SJSA1 (cell line): ENCODE results near the gene TMEM97. TPM values are rescaled to one million over a fixed set of nuclear protein-coding genes. Genes with fewer than 3 reads are reported as not detected.
"Not testable (repeated sequence)": the region's sequence is repeated elsewhere in the genome, so short reads cannot be mapped to it uniquely, and the experiment has no call there.

Experiments
- DNase-seq, 2 experiments: peaks; one replicate each; pipeline ENCODE4 v3.0.0-alpha.2; 2015 to 2020; ENCODE audit warnings: low spot score in 2 of 2, low read depth in 1 of 2
- H3K27ac ChIP-seq: fragments of 250-450 bp; sonication (Bioruptor Pico); 2 replicates; pipeline ENCODE4 v1.5.1; 2020; ENCODE audit warnings: mild to moderate bottlenecking, moderate library complexity
- H3K27me3 ChIP-seq: fragments of 250-450 bp; sonication (Bioruptor Pico); replicated peaks from 2 replicates; pipeline ENCODE4 v1.5.1; 2020; ENCODE audit warnings: mild to moderate bottlenecking, moderate library complexity
- H3K36me3 ChIP-seq: fragments of 250-450 bp; sonication (Bioruptor Pico); 2 replicates; pipeline ENCODE4 v1.5.1; 2020; ENCODE audit warnings: mild to moderate bottlenecking
- H3K4me1 ChIP-seq: fragments of 250-450 bp; sonication (Bioruptor Pico); replicated peaks from 2 replicates; pipeline ENCODE4 v1.6.1; 2021; ENCODE audit warnings: mild to moderate bottlenecking
- H3K4me3 ChIP-seq: fragments of 250-450 bp; sonication (Bioruptor Pico); 2 replicates; pipeline ENCODE4 v1.5.1; 2020; ENCODE audit warnings: mild to moderate bottlenecking
- H3K9me3 ChIP-seq: fragments of 250-450 bp; sonication (Bioruptor Pico); replicated peaks from 2 replicates; pipeline ENCODE4 v1.5.1; 2020; ENCODE audit warnings: mild to moderate bottlenecking
- total RNA-seq: library from RNA; depleted of rRNA; stranded (reverse); fragments of >200 nt; shearing (Covaris generic); gene quantifications from 2 replicates; pipeline ENCODE4 v1.2.3, GENCODE V29; 2014

TMEM97 gene
- total RNA-seq, 1 experiment from 2014 or later: 61.5 TPM

GRCh38 chr17:28292878-28293277 is 26.1 kb upstream of the TMEM97 start:
- not testable (repeated sequence) for H3K9me3 ChIP-seq, H3K4me3 ChIP-seq, H3K27me3 ChIP-seq, H3K36me3 ChIP-seq, H3K4me1 ChIP-seq, H3K27ac ChIP-seq, DNase-seq

DNA sequence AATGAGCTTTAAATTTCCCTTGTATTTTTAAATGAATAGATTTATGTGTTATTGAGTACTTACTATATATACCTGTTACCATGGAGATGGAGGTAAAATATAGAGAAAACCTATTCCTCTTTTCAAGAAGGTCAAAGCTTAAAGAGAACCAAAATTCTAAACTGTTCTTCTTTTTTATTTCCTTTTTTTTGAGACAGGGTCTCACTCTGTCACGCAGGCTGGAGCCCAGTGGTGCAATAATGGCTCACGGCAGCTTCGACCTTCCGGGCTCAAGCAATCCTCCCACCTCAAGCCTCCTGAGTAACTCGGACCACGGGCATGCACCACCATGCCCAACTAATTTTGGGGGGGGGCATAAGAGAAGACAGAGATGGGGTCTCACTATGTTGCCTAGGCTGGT is 25.0 kb upstream of the TMEM97 start:
- no peak overlapping the region for H3K4me3 ChIP-seq
- DNase-seq: no peak
- H3K36me3 ChIP-seq: no peaks in the 10 kb centered on the region
- H3K4me1 ChIP-seq: no peaks in the 10 kb centered on the region
- no peaks in the 10 kb centered on the region for H3K9me3 ChIP-seq
- H3K27ac ChIP-seq: no peak overlapping the region
- no peaks in the 10 kb centered on the region for H3K27me3 ChIP-seq

DNA sequence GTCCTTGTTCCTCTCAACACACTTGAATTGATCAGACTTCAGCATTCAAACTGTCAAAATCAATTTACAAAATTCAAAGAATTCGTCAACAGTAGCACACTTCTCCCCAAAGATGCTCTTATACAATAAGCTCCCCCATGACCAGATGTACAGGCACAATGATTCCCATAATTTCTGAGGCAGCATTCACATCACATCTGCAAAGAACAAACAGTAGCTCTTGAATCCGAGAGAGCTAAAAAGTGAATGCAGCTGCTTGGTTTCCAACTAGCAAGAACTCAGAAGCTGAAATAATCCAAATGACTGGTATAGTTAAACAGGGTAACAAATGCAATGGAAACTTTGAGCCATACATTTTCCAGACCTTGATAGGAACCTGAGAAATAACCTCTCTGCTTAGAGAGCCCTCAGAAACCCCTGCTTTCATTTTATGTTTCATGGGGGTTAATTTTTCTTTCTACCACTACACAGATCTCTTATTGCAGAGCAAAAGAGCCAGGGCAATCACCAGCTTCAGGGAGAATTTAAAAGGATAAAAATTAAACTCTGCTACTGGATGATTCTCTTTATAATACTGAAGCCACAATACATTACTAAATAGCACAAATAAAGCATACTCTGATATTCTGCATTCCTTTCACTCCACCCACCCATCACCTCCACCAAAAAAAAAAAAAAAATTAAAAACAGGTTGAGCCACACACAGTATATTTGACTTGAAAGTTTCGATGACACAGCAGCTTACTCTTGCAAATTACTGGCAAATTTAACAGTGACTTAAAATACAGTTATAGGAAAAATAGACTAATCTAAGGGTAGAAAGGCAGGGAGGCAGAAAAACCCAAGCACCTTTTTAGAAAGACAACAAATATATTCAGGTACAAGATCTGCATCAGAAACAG is 23.1 kb upstream of the TMEM97 start:
- no peaks in the 10 kb centered on the region for H3K9me3 ChIP-seq
- no peak overlapping the region for H3K4me3 ChIP-seq
- H3K27me3 ChIP-seq: no peaks in the 10 kb centered on the region
- H3K36me3 ChIP-seq: no peaks in the 10 kb centered on the region
- H3K27ac ChIP-seq: no peak overlapping the region
- DNase-seq: no peak
- H3K4me1 ChIP-seq: no peaks in the 10 kb centered on the region

DNA sequence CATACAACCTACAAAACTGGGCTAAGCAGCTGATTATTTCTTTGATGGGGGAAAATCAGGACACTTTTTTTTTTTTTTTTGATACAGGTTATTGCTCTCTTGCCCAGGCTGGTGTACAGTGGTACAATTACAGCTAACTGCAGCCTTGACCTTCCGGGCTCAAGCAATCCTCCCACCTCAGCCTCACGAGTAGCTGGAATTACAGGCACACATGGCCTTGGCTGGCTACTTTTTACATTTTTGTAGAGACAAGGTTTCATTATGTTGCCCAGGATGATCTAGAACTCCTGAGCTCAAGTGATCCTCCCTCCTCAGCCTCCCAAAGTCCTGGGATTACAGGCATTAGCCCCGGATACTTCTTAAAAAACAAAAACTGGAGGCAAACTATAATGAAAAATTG is 20.6 kb upstream of the TMEM97 start:
- no peaks in the 10 kb centered on the region for H3K36me3 ChIP-seq
- no peaks in the 10 kb centered on the region for H3K27me3 ChIP-seq
- H3K27ac ChIP-seq: no peak overlapping the region
- H3K4me3 ChIP-seq: no peak overlapping the region
- DNase-seq: no peak
- no peaks in the 10 kb centered on the region for H3K9me3 ChIP-seq
- no peaks in the 10 kb centered on the region for H3K4me1 ChIP-seq

GRCh38 chr17:28306954-28307401 is 12.0 kb upstream of the TMEM97 start:
- Histone ChIP-seq H3K9me3 (no peaks in the 10 kb centered on the region), H3K27me3 (no peaks in the 10 kb centered on the region; the same call in 1 of the 2 replicates), H3K36me3 (no peaks in the 10 kb centered on the region), H3K27ac (no peak overlapping the region), H3K4me1 (no peaks in the 10 kb centered on the region), H3K4me3 (no peak overlapping the region)
- DNase-seq: no peak

DNA sequence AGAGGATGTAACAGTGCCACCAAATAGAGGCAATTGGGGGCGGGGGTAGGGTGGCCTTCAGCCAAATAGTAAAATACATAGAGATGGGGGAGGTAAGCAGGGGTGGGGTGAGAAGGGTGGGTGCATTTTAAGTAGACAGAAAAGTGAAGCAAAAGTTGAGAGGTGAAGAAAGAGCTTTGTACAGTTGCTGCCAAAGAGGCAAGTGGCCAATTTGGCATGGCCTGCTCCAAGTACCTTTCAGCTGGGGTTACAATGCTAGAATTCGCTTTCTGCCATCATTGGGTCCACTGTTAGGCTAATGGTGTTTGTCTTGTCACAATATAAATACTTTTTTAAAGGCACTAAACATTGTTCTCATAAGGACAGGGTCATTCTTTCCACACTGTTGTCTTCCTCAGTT is 5.2 kb upstream of the TMEM97 start:
- no peaks in the 10 kb centered on the region for H3K36me3 ChIP-seq

DNA sequence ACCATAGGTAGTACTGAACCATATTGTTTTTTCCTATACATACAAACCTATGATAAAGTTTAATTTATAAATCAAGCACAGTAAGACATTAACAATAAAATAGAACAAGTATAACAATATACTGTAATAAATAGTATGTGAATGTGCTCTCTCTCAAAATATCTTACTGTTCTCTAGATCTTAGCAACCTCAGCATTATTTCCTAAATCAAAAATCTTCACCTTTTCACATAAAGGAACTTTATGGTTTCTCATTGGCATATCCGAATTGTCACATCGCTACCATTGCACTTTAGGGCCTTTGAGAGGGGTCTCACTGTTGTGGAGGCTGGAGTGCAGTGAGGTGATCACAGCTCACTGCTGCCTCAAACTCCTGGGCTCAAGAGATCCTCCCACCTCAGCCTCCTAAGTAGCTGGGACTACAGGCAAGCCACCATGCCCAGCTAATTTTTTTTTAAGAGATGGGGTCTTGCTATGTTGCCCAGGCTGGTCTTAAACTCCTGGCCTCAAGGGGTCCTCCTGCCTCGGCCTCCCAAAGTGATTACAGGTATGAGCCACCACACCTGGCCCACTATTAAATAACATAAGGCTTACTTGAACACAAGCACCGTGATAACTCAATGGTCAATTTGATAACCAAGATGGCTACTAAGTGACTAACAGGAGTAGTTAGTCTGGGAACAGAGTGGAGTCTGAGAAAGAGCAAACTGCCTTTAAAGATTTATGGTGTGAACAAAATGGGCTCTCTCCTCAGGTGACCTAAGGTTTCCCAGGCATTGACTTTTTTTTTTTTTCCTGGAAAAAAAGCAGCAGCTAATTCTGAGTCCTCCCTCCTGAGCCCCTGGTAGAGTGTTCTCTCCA is 2.9 kb upstream of the TMEM97 start:
- H3K36me3 ChIP-seq: 0 out of 2 replicates have a peak, but pooled peaks cover 7% of the 10 kb centered on the region
- H3K27me3 ChIP-seq: 0 out of 2 replicates have a peak, but pooled peaks cover 2% of the 10 kb centered on the region
- no peak overlapping the region for H3K27ac ChIP-seq
- peaks cover 20% of the 10 kb centered on the region for H3K4me1 ChIP-seq
- no peak overlapping the region for H3K4me3 ChIP-seq
- DNase-seq: no peak
- no peaks in the 10 kb centered on the region for H3K9me3 ChIP-seq

More for the DNA sequence above, 5.2 kb upstream of the TMEM97 start:
- Histone ChIP-seq H3K27me3 (0 out of 2 replicates have a peak, but pooled peaks cover 2% of the 10 kb centered on the region), H3K9me3 (no peaks in the 10 kb centered on the region), H3K27ac (no peak overlapping the region), H3K4me3 (no peak overlapping the region), H3K4me1 (peaks cover 8% of the 10 kb centered on the region)
- no peak for DNase-seq

DNA sequence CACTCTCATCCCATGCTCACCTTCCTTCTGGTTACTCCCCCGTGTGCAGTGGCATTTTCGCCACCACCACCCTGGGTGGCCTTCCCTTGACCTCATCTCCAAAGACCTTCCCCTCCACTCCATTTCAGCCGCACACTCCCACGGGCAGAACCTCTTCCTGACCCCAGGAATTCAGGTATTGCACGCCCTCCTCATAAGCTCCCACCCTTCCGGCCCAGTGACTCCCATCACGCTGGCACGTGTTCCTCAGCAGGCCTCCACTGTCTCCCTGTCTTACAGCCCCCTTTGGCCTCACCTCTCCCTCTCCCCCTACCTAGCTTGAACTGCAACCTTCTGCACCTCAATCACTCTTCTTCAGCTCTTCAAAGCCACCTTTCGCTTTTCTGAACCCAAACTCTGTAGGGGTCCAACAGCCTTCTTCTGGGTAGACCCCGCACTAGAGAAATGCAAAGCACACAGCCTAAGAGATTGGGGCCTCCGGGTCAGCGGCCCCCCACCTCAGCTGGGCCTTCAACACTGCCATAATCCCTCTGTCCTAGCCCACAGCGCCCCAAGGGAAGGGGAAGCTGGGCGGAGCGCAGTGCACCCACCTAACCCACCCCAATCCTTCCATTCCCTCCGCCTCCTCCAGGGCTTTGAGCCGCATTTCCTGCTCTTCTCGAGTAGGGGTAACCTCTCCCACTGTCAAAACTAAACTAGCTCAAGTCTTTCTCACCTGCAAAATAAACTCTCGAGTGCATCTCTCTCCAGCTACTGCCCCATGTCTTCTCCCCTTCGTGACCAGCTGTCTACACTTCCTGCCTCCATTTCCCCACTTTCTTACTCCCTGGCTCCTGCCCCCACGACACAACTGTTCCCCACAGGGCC is 1.7 kb upstream of the TMEM97 start:
- H3K27ac ChIP-seq: no peak overlapping the region
- H3K9me3 ChIP-seq: no peaks in the 10 kb centered on the region
- 0 out of 2 replicates have a peak, but pooled peaks cover 2% of the 10 kb centered on the region for H3K27me3 ChIP-seq
- H3K4me1 ChIP-seq: peaks cover 20% of the 10 kb centered on the region
- 0 out of 2 replicates have a peak, but pooled peaks cover 7% of the 10 kb centered on the region for H3K36me3 ChIP-seq
- H3K4me3 ChIP-seq: no peak overlapping the region
- no peak for DNase-seq

DNA sequence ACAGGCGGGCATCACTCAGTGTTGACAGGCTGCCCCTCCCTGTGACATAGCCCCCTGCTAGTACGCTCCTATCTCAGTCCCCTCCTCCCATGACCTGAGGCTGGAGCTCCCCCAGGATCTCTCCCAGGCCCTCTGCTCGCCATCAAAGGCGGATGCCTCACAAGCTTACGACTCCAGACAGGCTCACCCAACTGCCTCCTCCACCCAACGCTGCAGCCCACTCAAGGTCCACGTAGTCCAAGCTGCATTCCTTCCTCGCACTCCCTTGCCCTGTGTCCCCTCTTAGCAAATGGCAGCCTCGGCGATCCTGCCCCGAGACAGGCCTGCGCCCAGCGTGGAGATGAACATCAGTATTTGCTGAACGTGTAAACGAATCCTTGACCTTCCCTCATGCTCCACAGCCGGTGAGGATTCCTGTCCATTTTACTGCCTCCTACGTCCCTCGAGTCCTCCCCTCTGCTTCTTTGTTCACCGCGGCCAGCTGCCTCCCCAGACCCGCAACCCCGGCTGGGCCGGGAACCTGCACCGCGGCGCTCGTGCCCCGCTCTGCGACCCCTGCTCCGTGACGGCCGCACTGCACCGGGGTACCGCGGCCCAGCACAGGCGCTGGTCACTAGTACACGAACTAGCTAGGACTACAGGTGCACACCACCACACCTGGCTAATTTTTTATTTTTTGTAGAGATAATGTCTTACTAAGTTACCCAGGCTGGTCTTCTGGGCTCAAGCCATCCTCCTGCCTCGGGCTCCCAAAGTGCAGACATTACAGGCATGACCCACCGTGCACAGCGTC is 838 bp upstream of the TMEM97 start:
- H3K4me3 ChIP-seq: peak overlapping the region; percentile 57
- no peak for DNase-seq
- 0 out of 2 replicates have a peak, but pooled peaks cover 7% of the 10 kb centered on the region for H3K36me3 ChIP-seq
- H3K27me3 ChIP-seq: 0 out of 2 replicates have a peak, but pooled peaks cover 1% of the 10 kb centered on the region
- H3K9me3 ChIP-seq: no peaks in the 10 kb centered on the region
- H3K4me1 ChIP-seq: peaks cover 20% of the 10 kb centered on the region
- H3K27ac ChIP-seq: no peak overlapping the region

- Histone ChIP-seq H3K27ac (0 out of 2 replicates have a peak overlapping the region, but pooled peaks have one; percentile 2), H3K9me3 (no peaks in the 10 kb centered on the region), H3K4me1 (peaks cover 20% of the 10 kb centered on the region), H3K27me3 (no peaks in the 10 kb centered on the region), H3K4me3 (peak overlapping the region; percentile 57), H3K36me3 (0 out of 2 replicates have a peak, but pooled peaks cover 7% of the 10 kb centered on the region)
- DNase-seq: no peak
Observed at GRCh38 chr17:28319598-28319935, 567 bp downstream of the TMEM97 start.

DNA sequence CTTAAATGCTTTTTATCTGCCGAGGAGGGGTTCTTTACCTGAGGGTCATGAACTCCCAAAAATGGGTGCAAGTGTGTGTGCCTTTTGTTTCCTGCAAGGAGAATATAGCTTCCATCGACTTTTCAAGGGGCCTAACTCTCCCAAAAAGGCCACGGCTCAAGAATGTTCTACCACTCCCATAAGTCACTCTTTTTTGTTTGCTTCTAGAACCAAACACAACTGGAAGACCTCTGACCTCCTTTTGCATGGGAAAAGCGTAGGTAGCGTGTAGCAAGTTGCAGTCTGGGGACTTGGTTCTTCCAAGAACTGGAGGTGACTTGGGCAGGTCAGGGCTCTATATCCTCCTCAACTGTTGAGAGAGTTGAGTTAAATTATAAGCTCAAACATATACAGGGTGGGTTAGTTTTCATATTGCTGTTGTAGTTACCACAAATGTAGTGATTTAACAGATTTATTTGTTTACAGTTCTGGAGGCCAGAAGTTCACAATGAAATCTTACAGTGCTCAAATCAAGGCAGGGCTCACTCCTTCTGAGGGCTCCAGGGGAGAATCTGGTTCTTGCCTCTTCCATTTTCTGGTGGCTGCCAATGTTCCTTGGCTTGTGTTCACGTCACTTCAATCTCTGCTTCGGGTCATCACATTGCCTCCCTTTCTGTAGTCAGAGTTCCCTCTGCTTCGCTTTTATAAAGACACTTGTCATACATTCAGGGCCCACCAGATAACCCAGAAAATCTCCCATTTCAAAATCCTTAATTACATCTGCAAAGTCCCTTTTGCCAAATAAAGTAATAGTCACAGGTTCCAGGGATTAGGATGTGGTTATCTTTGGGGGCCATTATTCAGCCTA is 1.4 kb downstream of the TMEM97 start:
- H3K4me3 ChIP-seq: peak overlapping the region; percentile 57
- H3K27ac ChIP-seq: no peak overlapping the region
- H3K27me3 ChIP-seq: no peaks in the 10 kb centered on the region
- 0 out of 2 replicates have a peak, but pooled peaks cover 7% of the 10 kb centered on the region for H3K36me3 ChIP-seq
- H3K9me3 ChIP-seq: no peaks in the 10 kb centered on the region
- peaks cover 20% of the 10 kb centered on the region for H3K4me1 ChIP-seq
- DNase-seq: no peak

GRCh38 chr17:28324267-28324745 is 5.3 kb downstream of the TMEM97 start:
- H3K9me3 ChIP-seq: no peaks in the 10 kb centered on the region
- peaks cover 12% of the 10 kb centered on the region for H3K4me1 ChIP-seq
- no peak overlapping the region for H3K4me3 ChIP-seq
- H3K27ac ChIP-seq: no peak overlapping the region
- no peak for DNase-seq
- no peaks in the 10 kb centered on the region for H3K27me3 ChIP-seq
- H3K36me3 ChIP-seq: peaks cover 39% of the 10 kb centered on the region
